A673 (cell line): ENCODE results near the gene CLNK. TPM values are rescaled to one million over a fixed set of nuclear protein-coding genes. Genes with fewer than 3 reads are reported as not detected.

Experiments
- BruUV-seq: library from RNA; stranded (reverse); fragments of 400-500 nt; replicated peaks from 2 replicates; lab custom pipeline; 2021; lab: Mats Ljungman, UMichigan
- CTCF ChIA-PET: fragments of 300-600 bp; sonication (Branson Sonifier 250); formaldehyde crosslinking; loops from one replicate; lab custom pipeline; 2022; ENCODE audit warnings: antibody characterized with exemption; lab: Charles Lee
- POLR2A ChIA-PET: fragments of 300-600 bp; sonication (Branson Sonifier 250); formaldehyde crosslinking; loops from one replicate; lab custom pipeline; 2022; ENCODE audit warnings: antibody characterized with exemption; ENCODE audit not compliant: low non-redundant PET; lab: Charles Lee
- DNase-seq: peaks from one replicate; pipeline ENCODE4 v3.0.0-alpha.2; 2015; ENCODE audit warnings: low spot score
- H3K27ac ChIP-seq: fragments of 200-600 bp; sonication (generic); 2 replicates; pipeline ENCODE4 v1.5.1; 2016; ENCODE audit warnings: mixed run types, low read depth, mild to moderate bottlenecking, mixed read lengths, antibody characterized with exemption, low read length; ENCODE audit not compliant: poor library complexity, severe bottlenecking
- H3K27me3 ChIP-seq: fragments of 200-600 bp; sonication (generic); replicated peaks from 2 replicates; pipeline ENCODE4 v1.6.1; 2017; ENCODE audit warnings: mixed run types, low read depth, mild to moderate bottlenecking, mixed read lengths, antibody characterized with exemption, low read length; ENCODE audit not compliant: insufficient read depth, poor library complexity
- H3K36me3 ChIP-seq: fragments of 200-600 bp; sonication (generic); 2 replicates; pipeline ENCODE4 v1.6.1; 2016; ENCODE audit warnings: mixed run types, mild to moderate bottlenecking, mixed read lengths, antibody characterized with exemption, low read length; ENCODE audit not compliant: insufficient read depth, poor library complexity, severe bottlenecking
- H3K4me1 ChIP-seq: fragments of 200-600 bp; sonication (generic); 2 replicates; pipeline ENCODE4 v1.6.1; 2017; ENCODE audit warnings: mixed run types, mild to moderate bottlenecking, mixed read lengths, antibody characterized with exemption, low read length; ENCODE audit not compliant: insufficient read depth, poor library complexity, severe bottlenecking
- H3K4me3 ChIP-seq: fragments of 200-600 bp; sonication (generic); 2 replicates; pipeline ENCODE4 v1.5.1; 2016; ENCODE audit warnings: low read depth, mixed run types, mild to moderate bottlenecking, mixed read lengths, low read length; ENCODE audit not compliant: poor library complexity, severe bottlenecking
- H3K9me3 ChIP-seq: fragments of 200-600 bp; sonication (generic); 2 replicates; pipeline ENCODE4 v1.6.1; 2016; ENCODE audit warnings: mixed run types, low read depth, mild to moderate bottlenecking, mixed read lengths, antibody characterized with exemption, low read length; ENCODE audit not compliant: poor library complexity, severe bottlenecking
- EZH2 ChIP-seq: fragments of 200-600 bp; sonication (generic); IDR thresholded peaks from 2 replicates; pipeline ENCODE4 v1.6.1; 2017; ENCODE audit warnings: borderline replicate concordance, low read depth, mild to moderate bottlenecking, mixed read lengths, antibody characterized with exemption, low read length; ENCODE audit not compliant: poor library complexity, severe bottlenecking
- intact Hi-C: fragments of 100-400 bp; cut with micrococcal nuclease; formaldehyde crosslinking; loops from one replicate; pipeline ENCODE4 v1.10.0; 2022; ENCODE audit not compliant: unreplicated experiment
- total RNA-seq: library from RNA; stranded (reverse); gene quantifications from 2 replicates; pipeline ENCODE4 v1.2.3, GENCODE V29; 2021
- TF ChIP-seq, protein P1 (sequence below): fragments of 300-800, 200-600 bp; sonication (generic); conservative IDR thresholded peaks from 2 replicates; pipeline ENCODE4 v1.5.1; 2017; ENCODE audit warnings: low read depth, mild to moderate bottlenecking, antibody characterized with exemption, low read length, moderate library complexity, mixed read lengths

Gene CLNK
- total RNA-seq, 1 experiment from 2014 or later: not detected

DNA sequence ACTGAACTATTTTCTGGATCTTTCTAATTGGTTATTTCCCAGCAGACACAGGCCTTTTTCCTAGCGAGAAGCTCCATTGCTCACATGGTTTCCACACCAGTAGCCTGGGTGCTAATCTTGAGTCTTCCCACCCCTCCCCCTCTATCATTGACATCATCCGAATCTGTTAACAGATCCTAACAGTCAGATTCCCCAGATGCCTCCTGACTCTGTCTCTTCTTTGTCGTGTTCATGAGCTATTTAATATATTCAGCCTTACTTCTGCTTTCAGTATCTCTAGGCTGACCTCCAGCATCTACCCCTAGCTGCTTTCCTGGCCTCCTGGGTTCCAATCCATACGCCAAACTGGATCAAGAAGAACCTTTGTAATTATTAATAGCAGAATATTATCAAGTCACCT lies 85.0 kb downstream of the CLNK start:
- TF ChIP-seq, protein P1, sequence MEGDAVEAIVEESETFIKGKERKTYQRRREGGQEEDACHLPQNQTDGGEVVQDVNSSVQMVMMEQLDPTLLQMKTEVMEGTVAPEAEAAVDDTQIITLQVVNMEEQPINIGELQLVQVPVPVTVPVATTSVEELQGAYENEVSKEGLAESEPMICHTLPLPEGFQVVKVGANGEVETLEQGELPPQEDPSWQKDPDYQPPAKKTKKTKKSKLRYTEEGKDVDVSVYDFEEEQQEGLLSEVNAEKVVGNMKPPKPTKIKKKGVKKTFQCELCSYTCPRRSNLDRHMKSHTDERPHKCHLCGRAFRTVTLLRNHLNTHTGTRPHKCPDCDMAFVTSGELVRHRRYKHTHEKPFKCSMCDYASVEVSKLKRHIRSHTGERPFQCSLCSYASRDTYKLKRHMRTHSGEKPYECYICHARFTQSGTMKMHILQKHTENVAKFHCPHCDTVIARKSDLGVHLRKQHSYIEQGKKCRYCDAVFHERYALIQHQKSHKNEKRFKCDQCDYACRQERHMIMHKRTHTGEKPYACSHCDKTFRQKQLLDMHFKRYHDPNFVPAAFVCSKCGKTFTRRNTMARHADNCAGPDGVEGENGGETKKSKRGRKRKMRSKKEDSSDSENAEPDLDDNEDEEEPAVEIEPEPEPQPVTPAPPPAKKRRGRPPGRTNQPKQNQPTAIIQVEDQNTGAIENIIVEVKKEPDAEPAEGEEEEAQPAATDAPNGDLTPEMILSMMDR: no peak
- TF ChIP-seq EZH2: no peak
- no TSS peak for BruUV-seq

DNA sequence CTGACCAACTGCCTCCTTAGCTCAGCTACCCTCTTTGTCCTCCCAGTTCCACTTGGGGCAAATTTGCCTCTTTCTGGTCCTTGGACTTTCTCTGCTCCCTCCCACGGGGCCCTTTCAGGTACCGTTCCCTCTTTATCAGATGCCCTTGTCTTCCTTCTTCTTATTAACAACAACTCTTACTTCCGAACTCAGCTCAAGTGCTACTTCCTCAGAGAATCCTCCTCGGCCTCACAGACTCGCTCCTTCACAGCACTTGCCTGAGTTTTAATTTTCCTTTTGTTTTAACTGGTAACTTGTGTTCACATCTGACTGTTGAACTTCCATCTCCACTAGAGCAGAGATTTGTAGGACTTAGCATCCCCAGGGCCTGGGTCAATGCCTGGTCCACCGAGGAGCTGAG lies 85.7 kb downstream of the CLNK start:
- Histone ChIP-seq H3K4me3 (no peak overlapping the region), H3K27me3 (no peaks in the 10 kb centered on the region), H3K27ac (no peak overlapping the region), H3K9me3 (peaks cover 5% of the 10 kb centered on the region), H3K36me3 (no peaks in the 10 kb centered on the region), H3K4me1 (no peaks in the 10 kb centered on the region)
- ChIA-PET POLR2A (no interaction called here), CTCF (no interaction called here)
- no peak for DNase-seq
- intact Hi-C loops: no loop called here
- no TSS peak for BruUV-seq
- TF ChIP-seq EZH2: no peak
- TF ChIP-seq, protein P1: no peak

More for the DNA sequence above, 85.0 kb downstream of the CLNK start:
- Histone ChIP-seq H3K27ac (no peak overlapping the region), H3K9me3 (peaks cover 5% of the 10 kb centered on the region), H3K4me1 (no peaks in the 10 kb centered on the region), H3K4me3 (no peak overlapping the region), H3K36me3 (no peaks in the 10 kb centered on the region), H3K27me3 (no peaks in the 10 kb centered on the region)
- ChIA-PET POLR2A (no interaction called here), CTCF (no interaction called here)
- no peak for DNase-seq
- intact Hi-C loops: no loop called here

DNA sequence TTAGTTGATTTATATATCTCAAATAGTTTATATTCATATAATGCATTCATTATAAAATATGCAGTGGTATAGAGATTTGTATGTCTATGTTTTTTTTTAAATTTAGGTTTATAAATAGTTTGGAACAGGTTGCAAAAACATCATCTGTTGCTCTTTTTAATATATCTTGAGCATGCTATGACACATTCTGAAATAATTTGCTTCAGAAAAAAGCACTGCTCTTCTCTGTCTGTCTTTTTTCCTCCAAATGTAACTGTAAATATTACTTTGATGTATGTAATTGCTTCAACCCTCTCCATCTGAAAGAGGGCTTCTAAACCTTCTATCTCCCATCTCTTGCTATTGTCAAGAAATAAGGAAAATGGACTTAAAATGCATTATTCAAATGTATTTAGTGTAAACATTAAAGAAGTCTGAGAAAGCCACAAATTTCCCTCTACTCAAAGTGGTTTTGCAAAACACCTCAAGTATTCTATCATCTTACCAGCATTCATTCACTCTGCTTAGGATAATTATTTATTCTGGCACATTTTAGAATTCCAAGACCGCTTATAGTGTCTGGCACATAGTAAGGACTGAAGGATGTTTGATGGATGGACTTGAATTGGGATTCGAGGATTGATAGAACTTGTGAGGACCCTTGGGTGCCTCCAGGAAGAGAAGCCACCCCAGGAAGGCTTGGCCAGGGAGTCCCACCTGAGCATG lies 87.8 kb downstream of the CLNK start:
- Histone ChIP-seq H3K9me3 (peaks cover 5% of the 10 kb centered on the region), H3K27ac (no peak overlapping the region), H3K4me1 (no peaks in the 10 kb centered on the region), H3K27me3 (no peaks in the 10 kb centered on the region), H3K4me3 (no peak overlapping the region), H3K36me3 (no peaks in the 10 kb centered on the region)
- DNase-seq: no peak
- intact Hi-C loops: no loop called here
- ChIA-PET CTCF (no interaction called here), POLR2A (no interaction called here)
- TF ChIP-seq EZH2: no peak
- TF ChIP-seq, protein P1: no peak
- no TSS peak for BruUV-seq
